Neural crest cell (in vitro differentiated cells): Measurements from ENCODE around the gene GRM1. TPM values are rescaled to one million over a fixed set of nuclear protein-coding genes. Genes with fewer than 3 reads are reported as not detected.

Source experiments
- DNase-seq: peaks from one replicate; pipeline ENCODE4 v3.0.0; 2021; ENCODE audit warnings: low read depth, mixed read lengths, low spot score
- H3K27ac Mint-ChIP-seq: one replicate; pipeline ENCODE4 v1.8.0; 2021; ENCODE audit warnings: mild to moderate bottlenecking, mixed read lengths; ENCODE audit not compliant: unreplicated experiment
- H3K27me3 Mint-ChIP-seq: 2 replicates; pipeline ENCODE4 v1.8.0; 2021; ENCODE audit warnings: low read depth, mild to moderate bottlenecking, mixed read lengths
- H3K36me3 Mint-ChIP-seq: 2 replicates; pipeline ENCODE4 v1.8.0; 2021; ENCODE audit warnings: low read depth, mild to moderate bottlenecking, mixed read lengths
- H3K4me1 Mint-ChIP-seq: 2 replicates; pipeline ENCODE4 v1.8.0; 2021; ENCODE audit warnings: mixed read lengths
- H3K4me3 Mint-ChIP-seq: one replicate; pipeline ENCODE4 v1.8.0; 2021; ENCODE audit warnings: mild to moderate bottlenecking, mixed read lengths
- H3K9me3 Mint-ChIP-seq: 2 replicates; pipeline ENCODE4 v1.8.0; 2021; ENCODE audit warnings: mixed read lengths
- total RNA-seq: library from RNA; stranded (reverse); gene quantifications from 2 replicates; pipeline ENCODE4 v1.2.1, GENCODE V29; 2021
- TF ChIP-seq, protein P1 (sequence below): fragments of 200-600 bp; sonication (generic); conservative IDR thresholded peaks from 2 replicates; pipeline ENCODE4 v1.5.0; 2021; ENCODE audit warnings: antibody characterized with exemption, mild to moderate bottlenecking

The GRM1 gene
- total RNA-seq, 1 donor from 2014 or later: 0.63 TPM

DNA sequence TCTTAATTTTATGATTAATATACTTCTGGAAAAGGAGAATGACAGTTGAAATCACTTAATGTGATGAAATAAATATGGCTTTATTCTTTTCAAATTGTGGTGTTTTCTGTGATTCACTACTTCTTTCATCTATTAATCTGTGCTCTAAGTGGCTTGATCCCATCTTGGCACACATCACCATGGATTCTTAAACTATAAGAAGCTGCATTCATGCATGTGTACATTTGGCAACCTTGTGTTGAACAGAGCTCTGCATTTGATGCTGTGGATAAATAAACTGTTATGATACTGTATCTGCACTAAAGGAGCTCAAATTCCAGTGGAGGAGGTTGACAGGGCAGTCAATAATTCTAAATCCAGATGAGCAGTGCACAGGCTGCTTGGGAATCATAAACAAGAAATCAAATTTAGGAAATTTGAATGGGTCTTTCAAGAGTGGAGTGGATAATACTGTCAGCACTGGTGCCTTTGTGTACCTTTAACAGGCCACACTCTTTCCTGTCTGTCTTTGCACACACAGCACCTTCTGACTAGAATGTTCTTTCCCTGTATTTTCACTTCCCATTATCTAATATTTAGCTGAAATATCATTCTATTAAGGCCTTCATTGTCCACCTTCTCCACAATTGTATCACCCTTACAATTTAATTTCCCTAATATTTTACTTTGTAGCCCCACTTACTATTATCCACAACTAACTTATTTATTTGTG, 252.9 kb downstream of the GRM1 start:
- no peak for DNase-seq
- no peak overlapping the region for H3K27ac Mint-ChIP-seq
- H3K36me3 Mint-ChIP-seq: no peaks in the 10 kb centered on the region
- no peaks in the 10 kb centered on the region for H3K27me3 Mint-ChIP-seq
- H3K4me1 Mint-ChIP-seq: no peaks in the 10 kb centered on the region
- no peak overlapping the region for H3K4me3 Mint-ChIP-seq
- no peaks in the 10 kb centered on the region for H3K9me3 Mint-ChIP-seq
- TF ChIP-seq, protein P1, sequence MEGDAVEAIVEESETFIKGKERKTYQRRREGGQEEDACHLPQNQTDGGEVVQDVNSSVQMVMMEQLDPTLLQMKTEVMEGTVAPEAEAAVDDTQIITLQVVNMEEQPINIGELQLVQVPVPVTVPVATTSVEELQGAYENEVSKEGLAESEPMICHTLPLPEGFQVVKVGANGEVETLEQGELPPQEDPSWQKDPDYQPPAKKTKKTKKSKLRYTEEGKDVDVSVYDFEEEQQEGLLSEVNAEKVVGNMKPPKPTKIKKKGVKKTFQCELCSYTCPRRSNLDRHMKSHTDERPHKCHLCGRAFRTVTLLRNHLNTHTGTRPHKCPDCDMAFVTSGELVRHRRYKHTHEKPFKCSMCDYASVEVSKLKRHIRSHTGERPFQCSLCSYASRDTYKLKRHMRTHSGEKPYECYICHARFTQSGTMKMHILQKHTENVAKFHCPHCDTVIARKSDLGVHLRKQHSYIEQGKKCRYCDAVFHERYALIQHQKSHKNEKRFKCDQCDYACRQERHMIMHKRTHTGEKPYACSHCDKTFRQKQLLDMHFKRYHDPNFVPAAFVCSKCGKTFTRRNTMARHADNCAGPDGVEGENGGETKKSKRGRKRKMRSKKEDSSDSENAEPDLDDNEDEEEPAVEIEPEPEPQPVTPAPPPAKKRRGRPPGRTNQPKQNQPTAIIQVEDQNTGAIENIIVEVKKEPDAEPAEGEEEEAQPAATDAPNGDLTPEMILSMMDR: no peak

DNA sequence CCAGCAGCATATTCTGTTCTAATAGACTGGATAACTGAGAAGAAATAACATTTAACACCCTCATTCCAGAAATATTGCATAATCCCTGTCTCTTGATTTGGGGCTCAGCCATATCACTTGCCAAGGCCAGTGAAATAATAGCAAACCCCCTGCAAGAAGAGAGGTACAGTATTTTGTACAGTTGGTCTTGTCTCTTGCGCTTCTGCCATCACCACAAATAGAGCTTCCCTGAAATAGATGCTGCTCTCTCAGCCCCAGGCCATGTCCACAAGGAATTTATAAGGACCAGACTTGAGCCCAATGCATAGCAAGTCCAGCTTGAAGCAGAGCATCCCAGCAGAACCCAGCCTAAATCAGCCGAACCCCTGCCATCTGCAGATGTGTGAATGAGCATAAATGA, 254.0 kb downstream of the GRM1 start:
- Mint-ChIP-seq H3K9me3 (no peaks in the 10 kb centered on the region), H3K4me3 (no peak overlapping the region), H3K27me3 (no peaks in the 10 kb centered on the region), H3K36me3 (no peaks in the 10 kb centered on the region), H3K27ac (no peak overlapping the region), H3K4me1 (no peaks in the 10 kb centered on the region)
- TF ChIP-seq, protein P1: no peak
- DNase-seq: no peak

DNA sequence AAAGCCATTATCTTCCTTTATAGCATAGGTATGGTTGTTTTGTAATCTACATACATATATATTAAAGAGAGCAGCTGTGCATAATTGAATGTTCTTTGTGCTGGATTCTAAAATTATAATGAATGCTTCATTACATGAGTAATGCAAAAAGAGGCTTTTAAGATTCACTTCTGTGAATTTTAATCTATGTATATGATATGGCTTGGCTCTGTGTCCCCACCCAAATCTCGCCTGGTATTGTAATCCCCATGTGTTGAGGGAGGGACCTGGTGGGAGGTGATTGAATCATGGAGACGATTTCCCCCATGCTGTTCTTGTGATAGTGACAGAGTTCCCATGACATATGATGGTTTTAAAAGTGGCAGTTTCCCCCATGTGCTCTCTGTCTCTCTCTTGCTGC, 255.4 kb downstream of the GRM1 start:
- peaks cover 2% of the 10 kb centered on the region for H3K9me3 Mint-ChIP-seq
- H3K4me1 Mint-ChIP-seq: no peaks in the 10 kb centered on the region
- no peak overlapping the region for H3K27ac Mint-ChIP-seq
- no peaks in the 10 kb centered on the region for H3K36me3 Mint-ChIP-seq
- H3K4me3 Mint-ChIP-seq: no peak overlapping the region
- no peak for DNase-seq
- no peaks in the 10 kb centered on the region for H3K27me3 Mint-ChIP-seq
- TF ChIP-seq, protein P1: no peak

DNA sequence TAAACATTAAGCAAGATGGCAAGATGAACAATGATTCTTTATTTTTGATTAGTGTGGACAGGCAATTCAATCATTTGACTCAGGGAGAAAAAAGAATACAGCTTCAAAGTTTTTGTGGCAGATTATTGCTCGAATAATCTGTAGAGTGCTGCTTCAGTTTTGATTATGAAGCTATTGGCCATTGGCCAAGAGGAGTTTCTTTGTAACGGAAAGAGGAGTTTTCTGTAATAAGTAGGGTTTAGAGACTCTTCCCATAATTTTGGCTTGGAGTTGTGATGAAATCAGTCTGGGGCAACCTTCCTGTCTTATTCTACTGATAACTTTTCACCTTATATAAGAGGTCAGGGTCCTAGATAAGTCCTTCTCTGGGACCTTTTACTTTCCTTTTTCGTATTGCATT, 258.1 kb downstream of the GRM1 start:
- H3K4me1 Mint-ChIP-seq: peaks cover 13% of the 10 kb centered on the region
- no peaks in the 10 kb centered on the region for H3K36me3 Mint-ChIP-seq
- H3K27ac Mint-ChIP-seq: no peak overlapping the region
- TF ChIP-seq, protein P1: no peak
- H3K4me3 Mint-ChIP-seq: no peak overlapping the region
- no peak for DNase-seq
- H3K9me3 Mint-ChIP-seq: peaks cover 2% of the 10 kb centered on the region
- H3K27me3 Mint-ChIP-seq: no peaks in the 10 kb centered on the region

DNA sequence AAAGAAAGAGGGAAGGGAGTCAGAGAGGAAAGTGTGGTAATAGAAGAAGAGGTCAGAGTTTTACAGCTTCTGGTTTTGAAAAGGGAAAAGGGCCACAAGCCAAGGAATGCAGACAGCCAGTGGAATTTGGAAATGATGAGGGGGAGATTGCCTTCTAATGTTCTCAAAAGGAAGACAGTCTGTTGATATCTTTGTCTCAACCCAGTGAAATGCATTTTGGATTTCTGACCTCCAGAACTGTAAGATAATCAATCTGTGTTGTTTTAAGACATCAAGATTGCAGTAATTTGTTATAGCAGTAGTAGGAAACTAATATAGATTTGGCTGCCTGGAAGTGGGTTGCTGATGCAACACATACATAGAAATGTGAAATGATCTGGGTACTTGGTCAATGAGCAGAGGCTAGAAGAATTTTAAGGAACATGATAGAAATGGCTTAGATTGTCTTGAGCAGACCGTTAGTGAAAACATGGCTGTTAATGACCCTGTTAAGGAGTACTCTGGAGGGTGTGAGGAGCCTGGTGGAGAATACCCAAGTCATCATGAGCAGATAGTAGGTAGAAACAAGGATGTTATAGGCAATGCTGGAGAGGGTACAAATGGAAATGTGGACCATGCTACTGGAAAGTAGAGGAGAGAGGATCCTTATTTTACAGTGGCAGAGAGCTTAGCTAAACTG, 259.0 kb downstream of the GRM1 start:
- peaks cover 13% of the 10 kb centered on the region for H3K4me1 Mint-ChIP-seq
- TF ChIP-seq, protein P1: no peak
- H3K36me3 Mint-ChIP-seq: no peaks in the 10 kb centered on the region
- no peak overlapping the region for H3K27ac Mint-ChIP-seq
- H3K4me3 Mint-ChIP-seq: no peak overlapping the region
- H3K27me3 Mint-ChIP-seq: no peaks in the 10 kb centered on the region
- no peak for DNase-seq
- H3K9me3 Mint-ChIP-seq: peaks cover 2% of the 10 kb centered on the region
